Neural progenitor cell (in vitro differentiated cells): ENCODE results near the gene SMG6.

Experiments
- EZH2 ChIP-seq: fragments of 200-600 bp; sonication (generic); IDR thresholded peaks from 2 replicates; pipeline ENCODE4 v1.6.1; 2017; ENCODE audit warnings: antibody characterized with exemption, mild to moderate bottlenecking, moderate library complexity
- EZH2phosphoT487 ChIP-seq: fragments of 200-600 bp; sonication (generic); IDR thresholded peaks from 2 replicates; pipeline ENCODE4 v1.6.1; 2017; ENCODE audit warnings: antibody characterized with exemption
- TF ChIP-seq, protein P1 (sequence below): fragments of 200-600 bp; sonication (generic); IDR thresholded peaks from 2 replicates; pipeline ENCODE4 v1.5.1; 2017; ENCODE audit warnings: antibody characterized with exemption, mild to moderate bottlenecking

DNA sequence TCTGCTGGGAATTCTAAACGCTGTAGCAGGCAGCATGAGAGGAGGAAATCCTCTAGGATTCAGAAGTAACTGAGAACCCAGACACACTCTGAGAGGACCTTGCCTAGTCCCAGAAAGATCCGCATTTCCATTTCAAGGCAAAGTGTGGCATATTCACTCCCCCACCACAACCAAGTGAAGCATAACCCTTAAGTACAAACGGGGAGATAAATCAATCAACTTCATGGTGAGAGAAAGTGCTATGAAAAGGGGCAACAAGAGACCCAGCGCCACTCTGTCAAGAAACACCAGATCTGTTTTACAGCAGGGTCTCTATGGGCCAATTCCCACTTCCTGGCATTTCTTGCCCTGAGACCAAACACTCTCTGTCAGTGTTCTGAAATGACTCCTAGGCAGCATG lies 68.3 kb downstream of the SMG6 start:
- TF ChIP-seq, protein P1, sequence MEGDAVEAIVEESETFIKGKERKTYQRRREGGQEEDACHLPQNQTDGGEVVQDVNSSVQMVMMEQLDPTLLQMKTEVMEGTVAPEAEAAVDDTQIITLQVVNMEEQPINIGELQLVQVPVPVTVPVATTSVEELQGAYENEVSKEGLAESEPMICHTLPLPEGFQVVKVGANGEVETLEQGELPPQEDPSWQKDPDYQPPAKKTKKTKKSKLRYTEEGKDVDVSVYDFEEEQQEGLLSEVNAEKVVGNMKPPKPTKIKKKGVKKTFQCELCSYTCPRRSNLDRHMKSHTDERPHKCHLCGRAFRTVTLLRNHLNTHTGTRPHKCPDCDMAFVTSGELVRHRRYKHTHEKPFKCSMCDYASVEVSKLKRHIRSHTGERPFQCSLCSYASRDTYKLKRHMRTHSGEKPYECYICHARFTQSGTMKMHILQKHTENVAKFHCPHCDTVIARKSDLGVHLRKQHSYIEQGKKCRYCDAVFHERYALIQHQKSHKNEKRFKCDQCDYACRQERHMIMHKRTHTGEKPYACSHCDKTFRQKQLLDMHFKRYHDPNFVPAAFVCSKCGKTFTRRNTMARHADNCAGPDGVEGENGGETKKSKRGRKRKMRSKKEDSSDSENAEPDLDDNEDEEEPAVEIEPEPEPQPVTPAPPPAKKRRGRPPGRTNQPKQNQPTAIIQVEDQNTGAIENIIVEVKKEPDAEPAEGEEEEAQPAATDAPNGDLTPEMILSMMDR: no peak
- TF ChIP-seq EZH2phosphoT487 (no peak), EZH2 (no peak)
